Natural killer cell (primary cell): ENCODE measurements around the gene DRGX. TPM values are rescaled to one million over a fixed set of nuclear protein-coding genes. Genes with fewer than 3 reads are reported as not detected.

Source experiments
- ATAC-seq, 3 donors: fragments of 150-1000 bp in 2 of 3; fragments of 200-7000 bp in 1 of 3; cut with Tn5 transposase; 1 replicate in 1 of 3; 2 replicates in 2 of 3; pipeline ENCODE4 v1.10.0; 2021; ENCODE audit warnings: mild to moderate bottlenecking in 2 of 3, moderate library complexity in 2 of 3
- DNase-seq, 2 donors: peaks; one replicate each; pipeline versions ENCODE4 v3.0.0 to v3.0.0-alpha.2; 2013 to 2021; ENCODE audit warnings: mixed read lengths in 1 of 2
- H3K27ac ChIP-seq: one replicate; pipeline ENCODE4 v1.5.1; 2013; ENCODE audit warnings: mild to moderate bottlenecking, low read length
- H3K27me3 ChIP-seq: one replicate; pipeline ENCODE4 v1.6.1; 2013; ENCODE audit warnings: low read length; ENCODE audit not compliant: control insufficient read depth, insufficient read depth
- H3K36me3 ChIP-seq: one replicate; pipeline ENCODE4 v1.6.1; 2013; ENCODE audit warnings: low read length; ENCODE audit not compliant: control insufficient read depth, insufficient read depth
- H3K4me1 ChIP-seq: one replicate; pipeline ENCODE4 v1.6.1; 2013; ENCODE audit warnings: low read length; ENCODE audit not compliant: control insufficient read depth, insufficient read depth
- H3K4me3 ChIP-seq: one replicate; pipeline ENCODE4 v1.5.1; 2013; ENCODE audit warnings: low read length
- H3K9me3 ChIP-seq: one replicate; pipeline ENCODE4 v1.6.1; 2013; ENCODE audit warnings: low read length; ENCODE audit not compliant: control insufficient read depth, insufficient read depth
- H3K27ac Mint-ChIP-seq, 2 donors: one replicate each; pipeline ENCODE4 v1.8.0; 2022; ENCODE audit warnings: mild to moderate bottlenecking in 2 of 2, mixed read lengths in 2 of 2, moderate library complexity in 1 of 2
- H3K27me3 Mint-ChIP-seq, 2 donors: one replicate each; pipeline ENCODE4 v1.8.0; 2022; ENCODE audit warnings: low read depth in 2 of 2, mixed read lengths in 2 of 2
- H3K36me3 Mint-ChIP-seq: one replicate; pipeline ENCODE4 v1.8.0; 2022; ENCODE audit warnings: mixed read lengths
- H3K4me1 Mint-ChIP-seq, 2 donors: one replicate each; pipeline ENCODE4 v1.8.0; 2022; ENCODE audit warnings: mixed read lengths in 2 of 2
- H3K4me3 Mint-ChIP-seq: one replicate; pipeline ENCODE4 v1.8.0; 2022; ENCODE audit warnings: mild to moderate bottlenecking, moderate library complexity, mixed read lengths
- H3K9me3 Mint-ChIP-seq, 2 donors: one replicate each; pipeline ENCODE4 v1.8.0; 2022; ENCODE audit warnings: mixed read lengths in 2 of 2
- WGBS: methylation state at CpG from one replicate; pipeline ENCODE4 v1.1.7; 2013; ENCODE audit warnings: missing lambda C conversion rate; ENCODE audit not compliant: insufficient coverage; 5-methylcytosine and 5-hydroxymethylcytosine counted together
- intact Hi-C: fragments of 100-400 bp; cut with micrococcal nuclease; formaldehyde crosslinking; loops from one replicate; pipeline ENCODE4 v1.14.2; 2022
- total RNA-seq, 4 donors: library from RNA; stranded (reverse); fragments of 120-200 nt in 1 of 4; gene quantifications; one replicate each; pipeline versions ENCODE4 v1.2.3 to v1.2.4, GENCODE V29; 2013 to 2022
- TF ChIP-seq, protein P1 (sequence below): fragments of 200-600 bp; IDR thresholded peaks from one replicate; pipeline ENCODE4 v1.8.0; 2022; ENCODE audit warnings: antibody characterized with exemption

Gene DRGX
- total RNA-seq, 3 donors from 2014 or later (not counting 1 experiment from before 2014, with no cell fraction given): not detected

GRCh38 chr10:49328401-49329145 lies 67.3 kb downstream of the DRGX start:
- Mint-ChIP-seq H3K27me3 (peaks cover 7 to 21% of the 10 kb centered on the region in 2 donors), H3K36me3 (no peaks in the 10 kb centered on the region), H3K27ac (no peak overlapping the region), H3K4me3 (no peak overlapping the region), H3K4me1 (no peaks in the 10 kb centered on the region), H3K9me3 (no peaks in the 10 kb centered on the region)
- ATAC-seq: no peak
- no peak overlapping the region for H3K4me3 ChIP-seq
- H3K27ac ChIP-seq: no peak overlapping the region
- no peak for DNase-seq
- no peaks in the 10 kb centered on the region for H3K27me3 ChIP-seq
- intact Hi-C loops: no loop called here
- 82% methylated on average over 9 of the region's 9 CpGs for WGBS
- TF ChIP-seq, protein P1, sequence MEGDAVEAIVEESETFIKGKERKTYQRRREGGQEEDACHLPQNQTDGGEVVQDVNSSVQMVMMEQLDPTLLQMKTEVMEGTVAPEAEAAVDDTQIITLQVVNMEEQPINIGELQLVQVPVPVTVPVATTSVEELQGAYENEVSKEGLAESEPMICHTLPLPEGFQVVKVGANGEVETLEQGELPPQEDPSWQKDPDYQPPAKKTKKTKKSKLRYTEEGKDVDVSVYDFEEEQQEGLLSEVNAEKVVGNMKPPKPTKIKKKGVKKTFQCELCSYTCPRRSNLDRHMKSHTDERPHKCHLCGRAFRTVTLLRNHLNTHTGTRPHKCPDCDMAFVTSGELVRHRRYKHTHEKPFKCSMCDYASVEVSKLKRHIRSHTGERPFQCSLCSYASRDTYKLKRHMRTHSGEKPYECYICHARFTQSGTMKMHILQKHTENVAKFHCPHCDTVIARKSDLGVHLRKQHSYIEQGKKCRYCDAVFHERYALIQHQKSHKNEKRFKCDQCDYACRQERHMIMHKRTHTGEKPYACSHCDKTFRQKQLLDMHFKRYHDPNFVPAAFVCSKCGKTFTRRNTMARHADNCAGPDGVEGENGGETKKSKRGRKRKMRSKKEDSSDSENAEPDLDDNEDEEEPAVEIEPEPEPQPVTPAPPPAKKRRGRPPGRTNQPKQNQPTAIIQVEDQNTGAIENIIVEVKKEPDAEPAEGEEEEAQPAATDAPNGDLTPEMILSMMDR: no peak
- no peaks in the 10 kb centered on the region for H3K4me1 ChIP-seq
- H3K36me3 ChIP-seq: no peaks in the 10 kb centered on the region
- H3K9me3 ChIP-seq: no peaks in the 10 kb centered on the region

GRCh38 chr10:49327036-49327813 lies 68.7 kb downstream of the DRGX start:
- TF ChIP-seq, protein P1: no peak
- H3K4me1 ChIP-seq: no peaks in the 10 kb centered on the region
- H3K4me3 ChIP-seq: no peak overlapping the region
- H3K27me3 ChIP-seq: no peaks in the 10 kb centered on the region
- DNase-seq: no peak
- WGBS: 80% methylated on average over 8 of the region's 8 CpGs
- no peaks in the 10 kb centered on the region for H3K9me3 Mint-ChIP-seq
- H3K27ac Mint-ChIP-seq: no peak overlapping the region
- no peak overlapping the region for H3K4me3 Mint-ChIP-seq
- no peaks in the 10 kb centered on the region for H3K36me3 Mint-ChIP-seq
- intact Hi-C loops: no loop called here
- H3K27me3 Mint-ChIP-seq: peaks cover 7 to 14% of the 10 kb centered on the region in 2 donors
- H3K9me3 ChIP-seq: no peaks in the 10 kb centered on the region
- no peaks in the 10 kb centered on the region for H3K36me3 ChIP-seq
- H3K4me1 Mint-ChIP-seq: no peaks in the 10 kb centered on the region
- no peak overlapping the region for H3K27ac ChIP-seq
- no peak for ATAC-seq

GRCh38 chr10:49325916-49326783 lies 69.7 kb downstream of the DRGX start:
- Mint-ChIP-seq H3K4me1 (no peaks in the 10 kb centered on the region), H3K36me3 (no peaks in the 10 kb centered on the region), H3K9me3 (no peaks in the 10 kb centered on the region), H3K4me3 (no peak overlapping the region), H3K27me3 (peaks cover 7 to 14% of the 10 kb centered on the region in 2 donors), H3K27ac (no peak overlapping the region)
- Histone ChIP-seq H3K36me3 (no peaks in the 10 kb centered on the region), H3K9me3 (no peaks in the 10 kb centered on the region), H3K27ac (no peak overlapping the region), H3K27me3 (no peaks in the 10 kb centered on the region), H3K4me1 (no peaks in the 10 kb centered on the region), H3K4me3 (no peak overlapping the region)
- TF ChIP-seq, protein P1: no peak
- intact Hi-C loops: no loop called here
- ATAC-seq (no peak), DNase-seq (no peak)
- WGBS: 95% methylated on average over 48 of the region's 48 CpGs
